Stimulated activated CD4-positive, alpha-beta T cell treated with anti-CD3 and anti-CD28 coated beads, Interleukin-12 subunit alpha, Interleukin-12 subunit beta, amount 100 ng/mL, for 4 hours (primary cell): ENCODE results near the gene FYB1.

Experiments used
- DNase-seq: peaks from one replicate; pipeline ENCODE4 v3.0.0-alpha.2; 2020

The FYB1 gene

GRCh38 chr5:39203951-39204350 is 15.4 kb downstream of the FYB1 start:
- no peak for DNase-seq

GRCh38 chr5:39203275-39203922 is 16.0 kb downstream of the FYB1 start:
- DNase-seq, result no peak

GRCh38 chr5:39202597-39203274 is 16.6 kb downstream of the FYB1 start:
- no peak for DNase-seq

- DNase-seq, result no peak
Observed at GRCh38 chr5:39201781-39202596, 17.4 kb downstream of the FYB1 start.

- no peak for DNase-seq
Observed at GRCh38 chr5:39201160-39201780, 18.1 kb downstream of the FYB1 start.

- DNase-seq, result no peak
Observed at GRCh38 chr5:39200081-39200480, 19.3 kb downstream of the FYB1 start.

GRCh38 chr5:39199335-39199734 is 20.0 kb downstream of the FYB1 start:
- DNase-seq, result no peak

- no peak for DNase-seq
Observed at GRCh38 chr5:39198127-39198526, 21.2 kb downstream of the FYB1 start.

GRCh38 chr5:39197556-39197955 is 21.8 kb downstream of the FYB1 start:
- no peak for DNase-seq

- DNase-seq, result no peak
Observed at GRCh38 chr5:39195198-39195826, 24.1 kb downstream of the FYB1 start.

GRCh38 chr5:39194466-39195136 is 24.8 kb downstream of the FYB1 start:
- no peak for DNase-seq

GRCh38 chr5:39193553-39194465 is 25.6 kb downstream of the FYB1 start:
- DNase-seq, result no peak

GRCh38 chr5:39192450-39193160 is 26.8 kb downstream of the FYB1 start:
- no peak for DNase-seq

- no peak for DNase-seq
Observed at GRCh38 chr5:39191216-39191615, 28.1 kb downstream of the FYB1 start.

GRCh38 chr5:39190311-39191102 is 28.9 kb downstream of the FYB1 start:
- no peak for DNase-seq

GRCh38 chr5:39189292-39189955 is 29.9 kb downstream of the FYB1 start:
- DNase-seq, result no peak

- no peak for DNase-seq
Observed at GRCh38 chr5:39187831-39188731, 31.3 kb downstream of the FYB1 start.
